Measurements from ENCODE around the gene GLTPD2. TPM values are rescaled to one million over a fixed set of nuclear protein-coding genes. Genes with fewer than 3 reads are reported as not detected.
A peak's percentile ranks its signal among the peaks of the same experiment; 100 is the strongest.

The GLTPD2 gene
- total RNA-seq, 2 experiments from 2014 or later = not detected

DNA sequence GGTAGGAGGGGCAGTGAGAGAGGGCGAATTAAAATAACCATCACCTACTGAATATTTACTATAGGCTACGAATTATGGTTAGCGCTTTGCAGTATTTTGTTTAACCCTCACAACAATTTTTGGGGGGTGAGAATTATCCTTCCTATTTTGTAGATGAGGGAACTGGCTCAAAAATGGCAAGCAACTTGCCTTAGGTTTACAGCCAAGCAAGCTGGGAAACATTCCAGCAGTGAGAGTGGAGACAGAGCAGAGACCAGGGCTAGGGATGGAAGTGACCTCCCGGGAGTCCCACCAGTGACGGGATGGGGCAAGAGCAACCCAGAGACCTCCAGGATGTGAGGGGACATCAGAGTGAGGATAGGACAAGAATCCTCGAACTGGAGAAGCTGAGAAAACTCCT is 2.2 kb upstream of the GLTPD2 start:
- ChIA-PET POLR2A (no interaction called here), CTCF (ENCODE audit: unreplicated experiment) (no interaction called here)
- Histone ChIP-seq H3K9me3 (ENCODE audit: low read length) (no peaks in the 10 kb centered on the region), H3K4me1 (ENCODE audit: insufficient read depth, low read length, poor library complexity, severe bottlenecking) (peaks cover 13% of the 10 kb centered on the region), H3K36me3 (ENCODE audit: insufficient read depth, low read length) (no peaks in the 10 kb centered on the region), H3K9me2 (ENCODE audit: insufficient read depth, low read length) (no peaks in the 10 kb centered on the region), H2AFZ (ENCODE audit: low read length) (no peak overlapping the region), H3K4me3 (ENCODE audit: low read depth, low read length, poor library complexity, severe bottlenecking) (no peak overlapping the region), H3K4me2 (ENCODE audit: low read length) (no peak overlapping the region), H3K27ac (ENCODE audit: low read depth, low read length, poor library complexity, severe bottlenecking) (no peak overlapping the region), H3K79me2 (ENCODE audit: insufficient read depth, low read depth, low read length) (no peaks in the 10 kb centered on the region), H4K20me1 (ENCODE audit: insufficient read depth, low read length) (no peaks in the 10 kb centered on the region)
- intact Hi-C loops (cut with micrococcal nuclease; ENCODE audit: unreplicated experiment) = no loop called here
- BruUV-seq (replicated peaks) = no TSS peak
- no peak for DNase-seq (ENCODE audit: low spot score)
- TF ChIP-seq, protein P1, sequence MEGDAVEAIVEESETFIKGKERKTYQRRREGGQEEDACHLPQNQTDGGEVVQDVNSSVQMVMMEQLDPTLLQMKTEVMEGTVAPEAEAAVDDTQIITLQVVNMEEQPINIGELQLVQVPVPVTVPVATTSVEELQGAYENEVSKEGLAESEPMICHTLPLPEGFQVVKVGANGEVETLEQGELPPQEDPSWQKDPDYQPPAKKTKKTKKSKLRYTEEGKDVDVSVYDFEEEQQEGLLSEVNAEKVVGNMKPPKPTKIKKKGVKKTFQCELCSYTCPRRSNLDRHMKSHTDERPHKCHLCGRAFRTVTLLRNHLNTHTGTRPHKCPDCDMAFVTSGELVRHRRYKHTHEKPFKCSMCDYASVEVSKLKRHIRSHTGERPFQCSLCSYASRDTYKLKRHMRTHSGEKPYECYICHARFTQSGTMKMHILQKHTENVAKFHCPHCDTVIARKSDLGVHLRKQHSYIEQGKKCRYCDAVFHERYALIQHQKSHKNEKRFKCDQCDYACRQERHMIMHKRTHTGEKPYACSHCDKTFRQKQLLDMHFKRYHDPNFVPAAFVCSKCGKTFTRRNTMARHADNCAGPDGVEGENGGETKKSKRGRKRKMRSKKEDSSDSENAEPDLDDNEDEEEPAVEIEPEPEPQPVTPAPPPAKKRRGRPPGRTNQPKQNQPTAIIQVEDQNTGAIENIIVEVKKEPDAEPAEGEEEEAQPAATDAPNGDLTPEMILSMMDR (conservative IDR thresholded peaks at IDR 0.05; ENCODE audit: low read length) = no peak
- no peak for TF ChIP-seq EZH2phosphoT487 (IDR thresholded peaks at IDR 0.05; ENCODE audit: borderline replicate concordance, low read depth, low read length)

DNA sequence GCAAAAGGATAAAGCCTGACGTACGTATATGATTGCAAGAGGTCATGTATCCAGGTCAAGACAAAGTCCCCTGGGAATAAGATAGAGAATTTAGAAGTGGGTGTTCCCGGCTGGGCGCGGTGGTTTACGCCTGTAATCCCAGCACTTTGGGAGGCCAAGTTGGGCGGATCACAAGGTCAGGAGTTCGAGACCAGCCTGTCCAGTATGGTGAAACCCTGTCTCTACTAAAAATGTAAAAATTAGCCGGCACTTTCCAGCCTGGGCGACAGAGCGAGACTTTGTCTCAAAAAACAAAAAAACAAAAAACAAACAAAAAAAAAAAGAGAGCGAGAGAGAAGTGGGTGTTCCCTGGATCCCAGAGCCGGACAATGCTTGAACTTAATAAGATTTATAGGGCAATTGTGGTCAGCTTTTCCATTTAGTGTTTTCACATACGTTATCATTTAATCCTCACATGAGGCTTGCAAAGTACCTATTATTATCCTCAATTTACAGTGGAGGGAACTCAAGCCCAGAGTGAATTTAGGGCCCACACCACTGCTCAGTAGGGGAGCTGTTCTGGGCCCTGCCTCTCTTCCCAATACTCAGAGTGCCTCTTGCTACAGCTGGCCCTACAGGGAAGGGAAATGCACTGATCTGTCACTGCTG is 481 bp upstream of the GLTPD2 start:
- Histone ChIP-seq H3K79me2 (ENCODE audit: insufficient read depth, low read depth, low read length) (no peaks in the 10 kb centered on the region), H3K9me2 (ENCODE audit: insufficient read depth, low read length) (no peaks in the 10 kb centered on the region), H3K36me3 (ENCODE audit: insufficient read depth, low read length) (no peaks in the 10 kb centered on the region), H3K4me2 (ENCODE audit: low read length) (no peak overlapping the region), H3K27ac (ENCODE audit: low read depth, low read length, poor library complexity, severe bottlenecking) (no peak overlapping the region), H4K20me1 (ENCODE audit: insufficient read depth, low read length) (no peaks in the 10 kb centered on the region), H2AFZ (ENCODE audit: low read length) (no peak overlapping the region), H3K9me3 (ENCODE audit: low read length) (no peaks in the 10 kb centered on the region), H3K4me1 (ENCODE audit: insufficient read depth, low read length, poor library complexity, severe bottlenecking) (peaks cover 13% of the 10 kb centered on the region), H3K4me3 (ENCODE audit: low read depth, low read length, poor library complexity, severe bottlenecking) (no peak overlapping the region)
- no peak for TF ChIP-seq EZH2phosphoT487 (IDR thresholded peaks at IDR 0.05; ENCODE audit: borderline replicate concordance, low read depth, low read length)
- TF ChIP-seq, protein P1 (conservative IDR thresholded peaks at IDR 0.05; ENCODE audit: low read length) = no peak
- no TSS peak for BruUV-seq (replicated peaks)
- ChIA-PET CTCF (ENCODE audit: unreplicated experiment) (no interaction called here), POLR2A (no interaction called here)
- DNase-seq (ENCODE audit: low spot score) = no peak
- intact Hi-C loops (cut with micrococcal nuclease; ENCODE audit: unreplicated experiment) = no loop called here

DNA sequence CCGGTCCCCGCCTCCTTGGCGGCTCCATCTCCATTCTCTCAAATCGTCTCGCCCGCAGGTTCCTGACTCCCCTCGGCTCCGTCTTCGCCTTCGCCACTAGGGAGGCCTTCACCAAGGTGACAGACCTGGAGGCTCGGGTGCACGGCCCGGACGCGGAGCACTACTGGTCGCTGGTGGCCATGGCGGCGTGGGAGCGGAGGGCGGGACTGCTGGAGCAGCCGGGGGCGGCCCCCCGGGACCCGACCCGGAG is 862 bp downstream of the GLTPD2 start:
- ChIA-PET POLR2A (interaction anchor here (0.6 to 0.7 kb wide), 3 partner anchors 10 to 157 kb away, joined by 3 read pairs; no protein-coding TSS in a partner anchor), CTCF (ENCODE audit: unreplicated experiment) (interaction anchor here (0.8 kb wide), 1 partner anchor 55 kb away, joined by 3 read pairs; no protein-coding TSS in a partner anchor)
- peak overlapping the region; percentile 95 for H2AFZ ChIP-seq (ENCODE audit: low read length)
- H3K36me3 ChIP-seq (ENCODE audit: insufficient read depth, low read length) = no peaks in the 10 kb centered on the region
- DNase-seq (ENCODE audit: low spot score) = no peak
- H3K9me3 ChIP-seq (ENCODE audit: low read length) = no peaks in the 10 kb centered on the region
- intact Hi-C loops (cut with micrococcal nuclease; ENCODE audit: unreplicated experiment) = no loop called here
- peak overlapping the region; percentile 78 for H3K4me2 ChIP-seq (ENCODE audit: low read length)
- H4K20me1 ChIP-seq (ENCODE audit: insufficient read depth, low read length) = no peaks in the 10 kb centered on the region
- H3K79me2 ChIP-seq (ENCODE audit: insufficient read depth, low read depth, low read length) = no peaks in the 10 kb centered on the region
- H3K9me2 ChIP-seq (ENCODE audit: insufficient read depth, low read length) = no peaks in the 10 kb centered on the region
- H3K4me1 ChIP-seq (ENCODE audit: insufficient read depth, low read length, poor library complexity, severe bottlenecking) = peaks cover 13% of the 10 kb centered on the region
- H3K27ac ChIP-seq (ENCODE audit: low read depth, low read length, poor library complexity, severe bottlenecking) = no peak overlapping the region
- BruUV-seq (replicated peaks) = no TSS peak
- TF ChIP-seq, protein P1 (conservative IDR thresholded peaks at IDR 0.05; ENCODE audit: low read length) = no peak
- no peak for TF ChIP-seq EZH2phosphoT487 (IDR thresholded peaks at IDR 0.05; ENCODE audit: borderline replicate concordance, low read depth, low read length)
- peak overlapping the region; percentile 68 for H3K4me3 ChIP-seq (ENCODE audit: low read depth, low read length, poor library complexity, severe bottlenecking)

Measured in OCI-LY7 (cell line).